Measurements from ENCODE around the gene TSPYL2.

Gene TSPYL2

DNA sequence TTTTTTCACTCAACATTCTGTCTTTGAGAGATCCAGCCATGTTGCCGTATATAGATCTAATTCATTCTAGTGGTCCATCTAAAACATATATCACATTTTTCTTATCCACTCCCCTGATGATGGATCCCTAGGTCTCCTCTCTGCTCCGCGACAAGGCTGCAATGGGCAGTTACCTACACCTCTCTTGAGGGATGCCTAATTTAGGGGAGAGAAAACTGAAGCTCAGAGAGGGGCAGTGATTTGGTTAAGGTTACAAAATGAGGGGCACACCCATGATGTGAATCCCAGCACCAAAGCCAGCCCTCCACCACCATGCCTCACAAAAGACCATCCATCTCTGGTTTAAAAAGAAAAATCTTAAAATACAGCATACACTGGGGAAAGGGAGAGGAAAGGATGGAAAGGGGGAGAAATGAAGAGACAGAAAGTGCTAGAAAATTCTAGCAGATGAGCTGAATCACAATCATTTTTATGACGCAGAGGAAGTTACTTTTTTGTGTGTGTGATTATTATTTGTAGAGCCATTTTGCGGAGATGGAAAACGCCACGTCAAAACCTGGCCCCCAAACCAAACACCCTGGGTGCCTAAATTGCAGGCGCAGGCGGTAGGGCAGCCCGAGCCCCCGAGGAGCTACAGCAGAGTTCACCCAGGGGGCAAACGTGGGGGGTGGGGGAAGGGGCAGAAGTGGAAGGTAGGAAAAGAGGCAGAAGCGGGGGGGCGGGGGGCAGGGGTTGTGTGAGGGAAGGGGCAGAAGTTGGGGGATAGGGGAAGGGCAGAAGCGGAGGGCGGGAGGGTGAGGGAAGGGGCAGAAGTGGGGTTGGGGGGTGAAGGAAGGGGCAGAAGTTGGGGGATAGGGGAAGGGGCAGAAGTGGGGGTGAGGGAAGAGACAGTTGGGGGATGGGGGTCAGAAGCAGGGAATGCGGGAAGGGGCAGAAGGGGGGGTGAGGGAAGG lies 1.3 kb upstream of the TSPYL2 start:
- peak; percentile 47 for DNase-seq

DNA sequence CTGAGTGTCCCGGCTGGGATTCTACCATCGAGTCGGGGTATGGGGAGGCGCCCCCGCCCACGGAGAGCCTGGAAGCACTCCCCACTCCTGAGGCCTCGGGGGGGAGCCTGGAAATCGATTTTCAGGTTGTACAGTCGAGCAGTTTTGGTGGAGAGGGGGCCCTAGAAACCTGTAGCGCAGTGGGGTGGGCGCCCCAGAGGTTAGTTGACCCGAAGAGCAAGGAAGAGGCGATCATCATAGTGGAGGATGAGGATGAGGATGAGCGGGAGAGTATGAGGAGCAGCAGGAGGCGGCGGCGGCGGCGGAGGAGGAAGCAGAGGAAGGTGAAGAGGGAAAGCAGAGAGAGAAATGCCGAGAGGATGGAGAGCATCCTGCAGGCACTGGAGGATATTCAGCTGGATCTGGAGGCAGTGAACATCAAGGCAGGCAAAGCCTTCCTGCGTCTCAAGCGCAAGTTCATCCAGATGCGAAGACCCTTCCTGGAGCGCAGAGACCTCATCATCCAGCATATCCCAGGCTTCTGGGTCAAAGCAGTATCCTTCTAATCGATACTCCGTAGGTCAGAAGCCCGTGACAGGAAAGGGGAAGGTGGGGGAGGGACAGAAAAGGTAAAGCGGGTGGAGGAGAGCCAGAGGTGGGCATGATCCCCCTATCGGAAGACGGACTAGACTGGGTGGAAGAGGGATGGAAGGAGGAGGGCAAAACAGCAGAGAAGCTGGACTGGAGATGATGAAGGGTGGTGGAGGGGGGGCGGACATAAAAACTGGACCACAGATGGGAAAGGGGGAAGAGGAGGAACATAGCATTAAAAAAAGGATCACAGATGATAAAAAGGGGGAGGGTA lies 828 bp downstream of the TSPYL2 start:
- DNase-seq, result peak; percentile 27

DNA sequence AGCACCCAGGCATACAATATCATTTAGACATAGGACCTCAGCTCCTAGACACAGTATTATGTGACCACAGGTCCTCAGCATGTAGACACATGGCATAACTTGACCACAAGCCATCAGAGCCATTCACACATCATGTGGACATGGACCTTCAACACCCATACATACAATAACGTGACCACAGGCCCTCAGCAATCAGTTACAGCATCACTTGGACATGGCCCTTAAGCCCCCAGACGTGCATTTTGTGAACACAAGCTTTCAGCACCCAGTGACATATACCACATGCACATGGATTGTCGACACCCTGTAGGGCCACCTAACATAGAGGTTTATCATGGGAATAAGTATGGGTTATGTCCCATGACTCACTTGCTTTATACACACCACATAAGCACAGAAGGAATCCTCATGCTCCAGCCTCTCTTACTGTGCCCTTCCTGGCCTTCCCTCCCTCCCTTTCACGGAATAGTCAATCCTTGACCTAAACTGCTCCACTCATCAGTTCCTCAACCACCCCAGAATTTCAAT lies 1.9 kb downstream of the TSPYL2 start:
- DNase-seq, result no peak

DNA sequence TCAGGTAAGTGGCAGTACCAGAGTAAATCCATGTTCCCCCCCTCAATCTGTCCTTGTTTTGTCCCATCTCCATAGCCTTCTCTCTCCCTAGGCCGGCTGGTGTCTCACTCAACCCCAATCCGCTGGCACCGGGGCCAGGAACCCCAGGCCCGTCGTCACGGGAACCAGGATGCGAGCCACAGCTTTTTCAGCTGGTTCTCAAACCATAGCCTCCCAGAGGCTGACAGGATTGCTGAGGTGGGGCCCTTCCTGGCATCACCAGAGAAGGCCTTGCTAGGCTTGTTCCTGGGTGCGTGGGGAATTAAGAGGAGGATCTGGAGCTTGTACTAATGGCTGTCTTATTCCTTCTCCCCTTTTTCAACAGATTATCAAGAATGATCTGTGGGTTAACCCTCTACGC lies 2.7 kb downstream of the TSPYL2 start:
- no peak for DNase-seq

DNA sequence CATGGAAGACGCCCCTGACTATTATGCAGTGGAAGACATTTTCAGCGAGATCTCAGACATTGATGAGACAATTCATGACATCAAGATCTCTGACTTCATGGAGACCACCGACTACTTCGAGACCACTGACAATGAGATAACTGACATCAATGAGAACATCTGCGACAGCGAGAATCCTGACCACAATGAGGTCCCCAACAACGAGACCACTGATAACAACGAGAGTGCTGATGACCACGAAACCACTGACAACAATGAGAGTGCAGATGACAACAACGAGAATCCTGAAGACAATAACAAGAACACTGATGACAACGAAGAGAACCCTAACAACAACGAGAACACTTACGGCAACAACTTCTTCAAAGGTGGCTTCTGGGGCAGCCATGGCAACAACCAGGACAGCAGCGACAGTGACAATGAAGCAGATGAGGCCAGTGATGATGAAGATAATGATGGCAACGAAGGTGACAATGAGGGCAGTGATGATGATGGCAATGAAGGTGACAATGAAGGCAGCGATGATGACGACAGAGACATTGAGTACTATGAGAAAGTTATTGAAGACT lies 3.6 kb downstream of the TSPYL2 start:
- no peak for DNase-seq

DNA sequence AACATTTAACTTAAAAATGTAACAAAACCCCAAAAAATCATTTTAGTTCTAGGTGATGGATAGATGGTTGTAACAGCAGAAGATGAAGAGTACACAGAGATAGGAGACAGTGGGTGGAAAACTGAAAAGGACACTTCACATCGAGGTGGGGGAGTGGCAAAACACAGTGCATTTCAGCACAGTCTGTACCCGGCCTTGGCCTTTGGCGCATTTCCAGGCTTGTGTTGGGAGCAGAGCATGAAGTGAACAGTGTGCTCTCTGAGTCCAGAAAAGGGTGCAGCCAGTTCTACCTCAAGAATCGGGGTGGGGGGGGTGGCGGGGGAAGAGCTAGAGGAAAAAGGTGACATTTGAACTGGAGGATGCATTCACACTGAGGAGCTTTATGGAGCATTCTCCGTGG lies 4.3 kb downstream of the TSPYL2 start:
- no peak for DNase-seq

DNA sequence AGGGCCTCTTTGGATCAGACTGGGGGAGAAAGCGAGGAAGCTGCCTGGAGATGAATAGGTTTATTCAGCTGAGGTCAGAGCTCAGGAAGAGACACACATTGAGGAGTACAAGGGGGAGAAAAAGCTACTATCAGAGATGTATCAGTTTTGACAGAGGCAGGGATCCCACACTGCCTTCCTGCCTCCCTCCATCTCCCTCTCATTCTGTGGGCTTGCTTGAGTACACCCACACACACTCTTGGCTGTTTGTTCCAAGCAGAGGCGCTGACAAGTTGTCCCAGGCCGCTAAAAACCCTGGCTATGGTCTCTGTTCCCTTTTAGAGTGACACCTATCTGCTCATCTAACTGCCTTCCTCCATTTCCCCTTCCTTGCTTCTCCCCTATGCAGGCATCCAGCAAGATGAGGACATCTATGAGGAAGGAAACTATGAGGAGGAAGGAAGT lies 5.2 kb downstream of the TSPYL2 start:
- DNase-seq, result no peak

DNA sequence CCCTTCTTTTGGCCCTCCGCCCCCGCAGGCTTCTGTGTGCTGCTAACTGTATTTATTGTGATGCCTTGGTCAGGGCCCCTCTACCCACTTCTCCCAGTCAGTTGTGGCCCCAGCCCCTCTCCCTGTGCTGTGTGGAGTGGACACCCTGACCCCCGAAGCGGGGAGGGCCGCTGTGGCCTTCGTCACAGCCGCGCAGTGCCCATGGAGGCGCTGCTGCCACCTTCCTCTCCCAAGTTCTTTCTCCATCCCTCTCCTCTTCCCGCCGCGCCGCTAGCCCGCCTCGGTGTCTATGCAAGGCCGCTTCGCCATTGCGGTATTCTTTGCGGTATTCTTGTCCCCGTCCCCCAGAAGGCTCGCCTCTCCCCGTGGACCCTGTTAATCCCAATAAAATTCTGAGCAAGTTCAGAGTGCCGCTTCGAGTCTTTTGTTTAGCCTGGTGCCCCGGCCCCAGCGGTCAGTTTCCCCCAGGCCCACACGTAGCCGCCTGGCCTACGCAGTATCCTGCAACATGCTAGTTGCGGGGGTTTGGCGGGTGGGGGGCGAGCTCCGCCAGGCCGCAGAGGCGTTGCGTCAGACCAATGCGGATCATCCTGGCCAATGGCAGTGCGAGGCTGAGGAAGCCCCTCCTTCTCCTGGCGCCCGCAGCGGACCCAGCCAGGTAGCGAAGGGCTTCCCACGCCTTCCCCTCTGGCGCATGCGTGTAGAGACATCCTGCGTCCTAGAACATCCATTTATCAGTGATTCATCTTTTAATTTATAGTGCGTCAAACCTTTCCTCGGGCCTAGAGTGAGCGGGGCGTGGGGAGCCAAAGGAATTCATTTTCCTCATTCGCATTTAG lies 6.2 kb downstream of the TSPYL2 start:
- peak; percentile 93 for DNase-seq

DNA sequence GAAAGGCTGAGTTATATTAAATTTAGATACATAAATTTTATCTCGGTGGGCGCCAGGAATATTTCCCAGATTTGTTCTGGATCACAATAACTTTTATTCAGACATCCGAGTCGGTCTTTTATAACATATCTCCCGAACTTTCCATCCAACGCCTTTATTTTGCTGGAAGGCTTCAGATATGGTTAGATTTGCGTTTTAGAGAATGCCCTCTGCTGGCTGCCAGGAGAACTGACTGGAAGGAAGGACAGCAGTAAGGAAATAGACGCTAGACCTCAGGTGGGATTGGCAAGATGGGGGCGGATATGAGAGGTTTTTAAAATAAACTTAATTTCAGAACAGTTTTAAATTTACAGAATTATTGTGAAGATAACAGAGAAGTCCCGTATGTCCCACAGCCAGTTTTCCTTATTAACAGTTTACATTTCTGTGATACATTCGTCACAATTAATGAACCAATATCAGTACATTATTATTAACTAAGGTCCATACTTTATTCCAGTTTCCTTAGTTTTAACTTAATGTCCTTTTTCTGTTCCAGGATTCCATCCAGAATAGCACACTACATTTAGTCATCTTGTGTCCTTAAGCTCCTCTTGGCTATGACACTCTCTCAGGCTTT lies 7.2 kb downstream of the TSPYL2 start:
- DNase-seq, result peak; percentile 79

DNA sequence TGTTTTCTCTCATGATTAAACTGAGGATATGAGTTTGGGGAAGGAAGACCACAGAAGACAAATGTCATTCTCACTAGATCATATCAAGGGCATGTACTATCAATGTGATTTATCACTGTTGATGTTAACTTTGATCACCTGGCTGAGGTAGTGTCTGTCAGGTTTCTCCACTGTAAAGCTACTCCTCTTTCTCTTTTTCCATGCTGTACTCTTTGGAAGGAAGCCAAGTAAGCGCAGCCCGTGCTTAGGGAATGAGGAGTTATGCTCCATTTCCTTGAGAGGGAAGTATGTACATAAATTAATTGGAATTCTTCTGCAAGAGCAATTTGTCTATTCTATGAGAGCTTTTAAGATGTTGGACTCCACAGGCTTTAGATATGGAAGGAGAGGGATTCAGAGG lies 7.8 kb downstream of the TSPYL2 start:
- DNase-seq, result peak; percentile 25

DNA sequence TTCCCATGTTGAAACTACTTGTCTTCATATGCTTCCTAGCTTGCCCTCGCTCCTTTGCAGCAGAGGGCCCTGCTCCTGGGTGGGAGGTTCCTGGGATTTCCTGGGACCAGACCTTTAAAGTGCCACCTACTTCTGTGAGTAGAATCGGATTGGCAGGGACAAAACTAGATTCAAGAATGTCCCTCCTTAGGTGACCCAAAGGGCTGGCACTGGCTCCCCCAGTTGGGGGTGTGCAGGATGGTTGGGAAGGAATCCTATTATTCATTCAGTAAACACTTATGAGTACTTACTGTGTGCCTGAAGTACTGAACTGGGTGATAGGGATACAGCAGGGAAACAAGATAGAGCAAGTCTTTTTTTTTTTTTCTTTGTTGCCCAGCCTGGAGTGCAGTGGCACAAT lies 9.2 kb downstream of the TSPYL2 start:
- DNase-seq, result no peak

DNA sequence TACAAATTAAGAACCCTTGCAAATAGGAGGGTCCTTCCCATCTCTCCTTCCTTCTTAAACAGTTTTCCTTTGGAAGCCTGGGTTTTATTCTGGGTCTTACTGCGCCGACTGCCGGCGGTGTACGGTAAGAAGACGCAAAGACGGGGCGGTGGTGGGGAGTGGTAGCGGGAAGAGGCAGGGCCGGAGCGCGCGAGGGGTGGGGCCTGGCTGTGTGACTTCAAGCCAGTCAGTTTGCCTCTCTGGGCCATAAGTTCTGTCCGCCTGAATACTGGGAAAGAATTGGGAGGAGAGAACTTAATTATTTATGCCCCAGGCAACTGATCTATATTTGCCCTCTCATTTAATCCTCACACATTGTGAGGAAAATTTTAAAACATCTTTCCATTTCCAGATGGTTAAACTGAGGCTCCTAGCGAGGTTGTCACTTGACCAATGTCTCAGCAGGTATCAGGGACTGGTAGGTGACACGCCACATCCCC lies 11.0 kb downstream of the TSPYL2 start:
- DNase-seq, result peak; percentile 92

DNA sequence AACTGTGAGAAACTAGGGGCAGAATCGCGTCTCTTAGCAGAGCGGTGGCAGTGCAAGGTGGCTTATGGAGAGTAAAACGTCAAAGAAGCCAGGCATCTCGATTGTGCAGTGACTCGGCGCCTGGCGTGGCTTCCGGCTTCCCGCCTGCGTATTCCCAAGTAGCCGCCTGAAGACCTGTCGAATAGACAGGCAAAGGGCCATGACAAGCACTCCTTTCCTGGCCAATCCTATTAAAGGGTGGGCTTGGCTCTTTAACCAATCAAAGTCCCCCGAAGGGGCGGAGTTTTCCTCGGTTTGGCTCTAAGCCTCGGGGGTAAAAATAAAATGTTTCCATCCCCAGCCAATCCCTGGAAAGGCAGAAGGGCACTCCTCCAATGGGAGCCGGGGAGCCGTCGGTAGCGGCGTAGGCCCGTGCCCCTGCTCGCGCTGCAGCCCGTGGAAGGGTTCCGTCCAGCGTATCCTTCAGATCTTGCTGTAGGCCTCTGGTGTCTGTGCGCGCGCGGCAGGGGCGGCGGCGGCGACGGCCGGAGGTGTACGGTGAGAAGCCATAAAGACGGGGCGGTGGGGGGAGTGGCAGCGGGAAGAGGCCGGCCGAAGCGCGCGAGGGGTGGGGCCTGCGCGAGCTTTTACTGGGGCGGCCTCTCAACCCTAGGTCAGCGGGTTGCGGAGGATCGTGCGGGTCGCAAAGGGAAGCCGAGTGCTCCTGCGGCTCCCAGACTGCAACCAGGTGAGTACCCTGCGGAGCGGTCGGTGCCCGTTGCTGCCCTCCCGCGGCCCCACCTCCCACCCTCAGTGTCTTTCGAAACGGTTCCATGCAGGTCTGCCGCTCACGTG lies 11.8 kb downstream of the TSPYL2 start, which contains the start of gene KANTR:
Gene KANTR (plus strand): TSS at position 395 of the 834 bp plus-strand sequence. CDS start 30,131 bp downstream, outside the sequence.
- DNase-seq, result peak; percentile 97

DNA sequence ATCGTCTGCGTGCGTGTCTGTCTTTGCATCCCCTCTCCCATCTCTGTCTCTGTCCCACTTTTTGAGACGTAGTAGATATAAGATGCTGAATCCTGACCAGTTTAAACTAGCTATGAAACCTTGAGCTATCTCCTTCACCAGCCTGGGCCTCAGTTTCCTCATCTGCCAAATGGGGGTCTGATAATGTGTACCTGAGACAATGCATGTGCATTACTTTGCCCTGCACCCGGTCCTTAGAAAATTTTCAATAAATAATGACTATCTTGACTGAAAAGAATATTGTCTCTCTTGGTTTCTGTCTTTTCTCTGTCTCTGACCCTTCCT lies 12.4 kb downstream of the TSPYL2 start:
- DNase-seq, result no peak

DNA sequence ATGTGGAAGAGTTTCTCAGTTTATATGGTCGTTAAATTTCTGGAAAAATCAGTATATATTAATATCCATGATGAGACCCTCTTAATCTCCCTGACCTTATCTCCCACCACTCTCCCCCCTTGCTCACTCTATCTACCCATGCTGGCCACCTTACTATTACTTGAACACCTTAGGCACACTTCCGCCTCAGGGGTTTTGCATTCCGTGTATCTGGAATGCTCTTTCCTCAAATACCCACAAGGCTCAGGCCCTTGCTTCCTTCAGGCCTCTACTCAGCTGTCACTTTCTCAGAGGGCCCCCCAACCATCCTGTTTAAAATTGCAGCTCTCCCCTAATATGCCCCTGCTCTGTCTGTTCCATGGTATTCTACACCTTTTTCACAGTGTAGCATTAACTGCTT lies 13.6 kb downstream of the TSPYL2 start:
- no peak for DNase-seq

DNA sequence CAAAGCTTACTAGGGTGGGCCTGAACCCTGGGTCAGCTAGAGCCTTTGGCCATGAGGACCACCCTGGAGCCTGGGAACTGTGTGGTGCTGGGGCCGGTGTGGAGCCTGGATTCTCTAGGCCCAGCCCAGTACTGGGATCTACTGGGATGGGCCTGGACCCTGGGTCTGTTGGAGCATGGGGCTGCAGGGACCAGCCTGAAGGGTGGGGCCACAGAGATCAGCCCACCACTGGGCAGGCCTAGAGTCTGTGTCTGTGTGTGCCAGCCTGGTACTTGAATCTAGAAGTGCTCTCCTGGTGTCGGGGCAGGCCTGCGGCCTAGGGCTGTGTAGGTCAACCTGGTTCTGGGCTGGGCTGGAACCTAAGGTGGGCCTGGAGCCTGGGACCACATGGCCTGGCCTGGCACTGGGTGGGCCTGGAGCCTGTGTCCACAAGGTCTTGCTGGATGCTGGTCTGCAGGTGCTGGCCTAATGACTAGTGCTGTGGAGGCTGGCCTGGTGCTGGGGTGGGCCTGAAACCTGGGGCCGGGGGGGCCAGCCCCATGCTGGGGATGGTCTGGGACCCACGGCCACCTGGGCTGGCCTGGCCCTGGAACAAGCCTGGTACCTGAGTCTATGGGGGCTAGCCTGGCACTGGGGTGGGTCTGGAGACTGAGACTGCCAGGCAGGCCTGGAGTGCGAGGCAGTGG lies 32.8 kb downstream of the TSPYL2 start:
- DNase-seq, result no peak

DNA sequence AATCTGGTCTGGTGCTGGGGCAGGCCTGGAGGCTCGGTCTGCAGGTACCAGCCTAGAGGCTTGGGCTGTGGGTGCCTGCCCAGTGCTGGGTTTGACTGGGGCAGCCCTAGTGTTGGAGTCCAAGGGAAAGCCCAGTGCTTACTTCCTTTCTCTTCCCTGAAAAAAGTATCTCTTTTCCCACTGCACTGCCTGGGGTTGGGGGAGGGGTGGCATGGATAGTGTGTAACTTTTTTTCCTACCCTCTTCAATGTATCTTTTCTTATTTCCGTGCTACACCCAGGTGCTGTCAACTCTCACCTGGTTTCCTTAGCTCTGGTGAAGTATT lies 33.3 kb downstream of the TSPYL2 start:
- DNase-seq, result no peak

DNA sequence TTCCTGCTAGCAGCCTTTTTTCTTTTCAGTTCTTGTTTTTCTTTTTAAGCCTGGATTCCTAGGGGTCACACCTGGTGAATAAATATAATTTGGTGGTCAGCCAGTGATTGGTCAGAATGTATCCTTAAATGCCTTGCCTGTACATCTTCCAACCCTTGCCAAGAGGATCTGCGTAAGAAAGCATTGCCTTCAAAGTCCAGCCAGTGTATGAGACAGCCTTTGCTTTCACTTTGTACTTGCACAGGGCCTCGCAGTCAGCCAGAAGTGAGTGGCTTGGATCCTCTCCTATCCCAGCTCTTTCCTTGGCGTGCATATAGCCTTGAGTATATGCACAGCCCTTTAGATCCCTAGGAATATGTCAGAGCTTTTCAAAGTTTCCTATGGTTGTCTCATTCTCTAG lies 33.9 kb downstream of the TSPYL2 start:
- DNase-seq, result no peak

DNA sequence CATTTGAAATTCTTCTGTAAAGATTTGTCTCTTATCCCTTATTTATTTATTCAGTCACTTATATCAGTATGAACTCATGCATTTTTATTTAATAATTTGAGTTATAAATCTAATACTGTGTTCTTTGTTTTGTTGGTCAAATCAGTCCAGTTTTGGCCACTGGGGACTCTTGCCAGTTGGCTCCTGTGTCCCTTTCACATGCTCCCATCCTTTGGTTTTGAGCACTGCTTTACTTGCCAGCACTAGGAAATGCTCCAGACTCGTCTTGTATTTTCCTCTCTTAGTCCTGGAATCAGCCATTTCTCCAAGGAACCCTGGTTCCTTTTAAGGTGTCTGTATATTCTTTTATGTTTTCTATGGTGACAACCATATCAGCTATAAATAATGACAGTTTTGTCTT lies 39.8 kb downstream of the TSPYL2 start:
- no peak for DNase-seq

DNA sequence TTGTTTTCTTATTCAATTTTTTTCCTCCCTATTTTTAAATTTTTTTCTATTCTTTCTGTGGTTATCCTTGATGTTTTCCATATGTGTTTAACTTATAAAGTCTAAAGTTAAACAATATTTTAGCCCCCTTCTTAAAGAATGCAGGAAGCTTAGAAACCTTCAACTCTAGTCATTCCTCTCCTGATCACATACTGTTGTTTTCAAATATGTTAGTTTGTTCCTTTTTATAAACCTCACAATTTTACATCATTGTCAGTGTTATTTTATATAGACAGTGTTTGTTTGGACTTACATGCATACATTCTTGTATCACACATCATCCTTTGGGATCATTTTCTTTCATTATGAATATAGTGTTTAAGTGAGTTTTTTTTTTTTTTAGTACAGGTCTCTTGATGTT lies 43.3 kb downstream of the TSPYL2 start:
- DNase-seq, result no peak
